GM13976 (cell line): ENCODE data around the gene CD38.

Experiments used
- DNase-seq: peaks from one replicate; pipeline ENCODE4 v3.0.0; 2012; ENCODE audit warnings: low spot score
- CTCF ChIP-seq: IDR thresholded peaks from 2 replicates; pipeline ENCODE4 v1.5.1; 2012; ENCODE audit warnings: borderline replicate concordance, mild to moderate bottlenecking; ENCODE audit not compliant: insufficient read depth; ENCODE audit errors: extremely low read depth, missing control alignments, control extremely low read depth
- in situ Hi-C: fragments of 300-500 bp; cut with MboI; formaldehyde crosslinking; loops from one replicate; pipeline ENCODE4 v1.12.0; 2022; ENCODE audit warnings: low sequenced_read_pairs, mixed read lengths, inconsistent platforms; ENCODE audit not compliant: unreplicated experiment

CD38 gene

GRCh38 chr4:15901998-15902397 lies 123.9 kb downstream of the CD38 start:
- TF ChIP-seq CTCF, result no peak
- no peak for DNase-seq
- in situ Hi-C loops, result no loop called here

GRCh38 chr4:15902746-15903145 lies 124.6 kb downstream of the CD38 start:
- TF ChIP-seq CTCF, result no peak
- DNase-seq, result no peak
- in situ Hi-C loops, result no loop called here
